Activated CD4-positive, alpha-beta T cell treated with anti-CD3 and anti-CD28 coated beads, Interleukin-2, Interleukin-6, amounts not matched to agents 100 ng/mL and 50 ng/mL, durations not matched to agents 16 hours and 8 hours (primary cell): ENCODE data around the gene THSD4.

Source experiments
- DNase-seq: peaks from one replicate; pipeline ENCODE4 v3.0.0-alpha.2; 2020

THSD4 gene

GRCh38 chr15:71777216-71777943, 662.1 kb downstream of the THSD4 start:
- no peak for DNase-seq

GRCh38 chr15:71779073-71779797, 664.0 kb downstream of the THSD4 start:
- DNase-seq, result no peak

GRCh38 chr15:71780115-71780976, 665.1 kb downstream of the THSD4 start:
- peak; percentile 72 for DNase-seq

DNA sequence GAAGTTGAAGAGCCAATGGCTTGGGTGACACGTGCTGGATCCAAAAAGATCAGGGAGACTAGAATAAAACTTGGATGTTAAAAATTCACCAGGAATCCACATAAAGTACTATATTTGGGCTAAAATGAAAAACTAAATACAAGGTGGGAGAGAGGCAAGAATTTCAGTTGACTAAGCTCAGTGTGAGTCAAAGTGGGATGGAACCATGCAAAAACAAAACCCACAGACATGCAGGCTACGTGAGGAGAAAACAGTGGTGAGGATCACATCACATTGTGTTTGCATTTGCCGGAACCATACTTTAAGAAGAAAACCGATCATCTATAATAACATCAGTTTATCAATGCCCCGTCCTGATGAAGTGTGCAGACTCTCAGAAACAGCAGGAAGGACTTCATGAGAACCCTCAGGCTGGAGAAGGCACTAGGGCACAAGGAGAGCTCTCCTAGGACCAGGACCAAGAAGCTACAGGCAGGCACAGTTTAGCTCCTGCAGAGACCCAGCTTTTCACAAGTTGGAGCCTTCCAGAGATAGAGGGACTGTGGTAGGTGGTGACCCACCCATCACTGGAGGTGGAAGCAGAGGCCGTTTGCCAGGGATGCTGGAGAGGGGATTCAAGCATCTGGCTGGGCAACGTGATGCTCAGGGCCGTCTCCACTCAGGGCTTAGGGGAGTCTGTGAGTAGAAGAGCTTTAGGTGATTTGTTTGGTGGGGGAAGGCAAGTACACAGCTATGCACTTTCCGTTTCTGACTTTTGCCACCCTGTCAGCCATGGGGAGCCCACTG, 666.1 kb downstream of the THSD4 start:
- peak; percentile 77 for DNase-seq

DNA sequence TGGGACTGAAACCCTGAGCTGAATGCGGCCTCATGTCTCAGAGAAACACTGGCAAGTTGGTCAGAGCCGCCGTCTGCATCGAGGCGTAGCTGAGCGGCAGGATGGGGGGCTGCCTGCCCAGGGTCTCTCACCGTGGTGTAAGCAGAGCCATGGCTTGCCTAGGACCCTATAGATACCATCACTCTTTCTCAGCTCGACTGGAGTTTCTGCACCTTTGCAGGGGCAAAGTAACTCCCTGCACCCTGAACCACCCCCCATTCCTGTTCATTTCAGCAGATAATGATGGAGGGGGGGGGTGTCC, 666.6 kb downstream of the THSD4 start:
- DNase-seq, result no peak

- DNase-seq, result no peak
Observed at GRCh38 chr15:71782422-71783165, 667.3 kb downstream of the THSD4 start.

DNA sequence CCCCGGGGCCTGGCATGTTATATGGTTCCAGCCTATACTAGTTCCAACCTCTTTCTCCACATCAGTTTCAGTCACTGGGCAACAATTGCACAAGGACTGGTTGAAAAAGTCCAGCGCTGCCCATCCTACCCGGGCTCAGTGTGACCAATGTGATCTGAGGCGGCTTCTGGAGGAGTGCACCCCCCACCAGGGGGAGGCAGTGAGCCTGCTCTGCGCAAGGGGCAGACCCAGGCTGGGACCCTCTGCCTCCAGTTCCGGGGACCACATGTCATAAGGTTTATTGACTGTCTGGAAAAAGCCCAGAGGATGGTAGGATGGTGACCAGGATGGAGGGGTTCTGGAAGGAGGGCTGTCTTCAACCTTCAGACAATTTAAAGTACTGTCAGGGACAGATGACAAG, 669.4 kb downstream of the THSD4 start:
- DNase-seq, result peak; percentile 31

DNA sequence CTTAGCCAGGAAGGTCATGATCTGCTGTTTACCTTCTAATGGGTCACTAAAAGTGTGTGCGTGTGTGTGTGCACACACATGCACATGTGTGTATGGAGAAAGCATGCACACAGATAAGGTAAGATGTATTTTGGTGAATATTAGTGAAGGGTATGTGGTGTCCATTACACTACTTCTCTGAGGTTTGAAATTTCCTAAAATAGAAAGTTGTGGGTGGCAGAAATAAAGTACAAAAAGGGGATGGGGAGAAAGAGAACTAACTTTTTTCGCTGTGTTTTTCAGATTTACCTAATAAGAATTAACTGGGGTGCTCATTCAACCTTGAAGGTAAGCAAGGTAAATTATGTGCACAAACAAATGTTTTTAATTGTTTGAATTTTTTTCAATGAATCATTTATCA, 670.7 kb downstream of the THSD4 start:
- DNase-seq, result no peak

DNA sequence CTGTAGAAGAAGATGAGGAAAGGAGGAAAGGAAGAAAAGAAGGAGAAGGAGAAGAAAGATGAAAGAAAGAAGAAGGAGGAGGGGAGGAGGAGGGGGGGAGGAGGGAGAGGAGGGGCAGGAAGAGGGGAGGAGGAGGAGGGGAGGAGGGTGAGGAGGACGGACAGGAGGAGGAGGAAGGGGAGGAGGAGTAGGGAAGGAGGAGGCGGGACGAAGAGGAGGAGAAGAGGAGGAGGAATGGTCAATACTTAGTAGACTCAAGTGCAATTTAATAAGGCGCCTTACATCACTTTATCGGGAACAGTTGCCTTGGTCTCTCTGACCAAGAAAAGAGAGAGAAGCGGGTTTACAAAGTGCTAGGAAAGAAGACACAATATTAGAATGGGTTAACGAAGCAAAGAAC, 671.4 kb downstream of the THSD4 start:
- no peak for DNase-seq

GRCh38 chr15:71788646-71789579, 673.6 kb downstream of the THSD4 start:
- no peak for DNase-seq

DNA sequence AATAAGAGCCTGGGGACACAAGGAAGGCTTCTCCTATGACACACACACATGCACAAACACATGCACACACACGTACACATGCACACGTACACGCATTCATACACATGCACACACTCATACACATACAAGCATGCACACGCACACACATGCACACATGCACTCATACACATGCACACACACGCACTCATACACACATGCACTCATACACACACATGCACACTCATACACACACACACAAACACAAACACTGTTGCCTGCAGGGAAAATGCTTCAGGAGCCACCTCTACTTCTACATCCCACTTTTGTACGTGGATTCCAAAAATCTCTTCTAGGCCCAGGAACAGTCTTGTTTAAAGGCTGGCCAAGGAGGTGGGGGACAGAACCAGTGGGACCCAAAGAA, 674.3 kb downstream of the THSD4 start:
- no peak for DNase-seq

DNA sequence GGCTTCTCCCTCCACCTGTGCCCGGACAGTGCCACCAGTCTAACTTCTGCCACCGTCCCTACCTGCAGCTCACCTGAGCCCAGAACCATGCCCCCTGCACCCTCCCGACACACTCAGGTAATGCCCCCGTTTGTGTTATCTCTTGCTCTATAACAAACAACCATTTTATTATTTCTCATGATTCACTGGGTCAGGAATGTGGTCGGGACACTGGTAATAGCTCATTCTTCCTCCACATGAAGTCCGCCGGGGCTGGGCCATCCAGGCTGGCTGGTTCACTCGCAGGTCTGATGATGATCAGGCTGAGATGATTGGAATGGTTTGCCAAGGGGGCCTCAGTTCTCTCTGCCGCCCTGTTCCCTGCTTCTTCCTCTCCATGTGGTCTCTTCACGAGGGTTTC, 674.8 kb downstream of the THSD4 start:
- DNase-seq, result no peak

DNA sequence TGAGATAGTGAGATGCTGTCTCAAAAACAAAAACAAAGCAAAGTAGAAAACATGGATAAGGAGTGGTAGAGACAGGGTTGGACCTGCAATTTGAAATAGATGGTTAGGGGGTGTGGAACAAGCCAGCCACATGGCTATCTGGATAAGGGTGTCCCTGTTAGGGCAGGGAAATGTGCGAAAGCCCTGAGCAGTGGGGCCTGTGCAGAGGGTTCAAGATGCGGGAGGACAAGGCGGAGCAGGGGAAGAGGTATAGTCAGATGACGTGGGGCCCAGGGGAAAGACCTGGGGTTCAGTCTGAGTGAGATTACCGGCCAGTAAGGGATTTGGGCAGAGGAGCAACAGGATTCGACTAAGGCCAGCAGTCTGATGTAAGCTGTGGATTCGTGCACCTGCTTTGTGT, 676.7 kb downstream of the THSD4 start:
- no peak for DNase-seq

- DNase-seq, result no peak
Observed at GRCh38 chr15:71792521-71792920, 677.2 kb downstream of the THSD4 start.

DNA sequence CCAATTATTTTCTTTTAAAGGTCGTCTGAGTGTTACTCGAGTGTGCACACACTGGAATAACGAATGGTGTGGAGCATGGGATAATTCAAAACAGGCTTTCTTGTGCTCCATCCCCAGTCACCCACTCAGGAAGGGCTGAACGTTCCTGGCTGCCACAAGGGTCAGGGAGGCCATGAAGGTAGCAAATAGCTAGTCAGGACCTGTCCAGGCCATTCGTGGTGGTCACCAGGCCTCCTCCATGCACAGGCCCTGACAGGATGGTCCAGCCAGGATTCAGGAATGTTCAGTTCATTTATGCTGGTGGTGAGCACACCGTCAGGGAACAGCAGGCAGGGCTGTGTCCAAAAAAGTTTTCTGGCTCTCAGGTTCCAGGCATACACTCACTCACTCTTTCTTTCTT, 683.4 kb downstream of the THSD4 start:
- no peak for DNase-seq

- DNase-seq, result no peak
Observed at GRCh38 chr15:71800190-71800589, 684.9 kb downstream of the THSD4 start.

DNA sequence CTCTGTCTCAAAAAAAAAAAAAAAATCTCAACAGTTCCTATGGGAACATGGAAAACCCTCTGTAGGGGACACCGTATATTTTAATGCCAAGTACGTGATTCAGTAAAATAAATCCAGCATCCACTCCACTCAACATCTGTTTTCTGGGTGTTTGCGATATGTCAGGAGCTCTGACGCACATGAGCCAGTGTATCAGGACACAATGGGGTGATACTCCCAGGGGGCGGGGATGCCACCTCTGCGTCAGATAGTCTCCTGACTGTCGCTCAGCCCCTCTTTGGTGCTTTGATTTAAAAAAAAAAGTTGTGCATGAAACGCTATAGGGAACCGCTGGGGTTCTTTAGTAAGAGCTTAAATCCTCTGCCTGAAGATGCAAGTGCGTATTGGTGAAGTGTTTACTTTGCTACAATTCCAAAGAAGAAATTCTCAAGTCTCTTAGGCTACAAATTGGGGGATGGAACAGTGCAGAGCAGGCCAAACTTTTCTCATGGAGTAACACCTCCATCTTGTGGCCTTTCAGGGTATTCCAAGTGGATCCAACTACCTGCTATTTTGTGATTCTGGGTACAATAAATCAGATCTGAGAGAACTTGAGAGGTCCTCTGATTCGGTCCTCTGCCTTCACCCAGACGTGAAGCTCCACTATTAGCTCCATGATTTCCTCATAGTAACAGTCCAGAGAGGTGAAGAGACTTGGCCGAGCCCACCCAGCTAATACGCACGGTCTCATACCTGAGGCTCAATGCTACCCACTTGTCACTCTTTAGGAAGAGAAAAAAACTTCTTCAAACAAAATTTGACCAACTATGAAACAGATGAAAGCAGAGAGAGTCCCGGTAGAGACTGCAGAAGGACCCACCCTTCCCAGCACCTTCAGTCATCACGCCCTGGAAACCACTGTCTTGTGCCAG, 685.8 kb downstream of the THSD4 start:
- DNase-seq, result peak; percentile 61

DNA sequence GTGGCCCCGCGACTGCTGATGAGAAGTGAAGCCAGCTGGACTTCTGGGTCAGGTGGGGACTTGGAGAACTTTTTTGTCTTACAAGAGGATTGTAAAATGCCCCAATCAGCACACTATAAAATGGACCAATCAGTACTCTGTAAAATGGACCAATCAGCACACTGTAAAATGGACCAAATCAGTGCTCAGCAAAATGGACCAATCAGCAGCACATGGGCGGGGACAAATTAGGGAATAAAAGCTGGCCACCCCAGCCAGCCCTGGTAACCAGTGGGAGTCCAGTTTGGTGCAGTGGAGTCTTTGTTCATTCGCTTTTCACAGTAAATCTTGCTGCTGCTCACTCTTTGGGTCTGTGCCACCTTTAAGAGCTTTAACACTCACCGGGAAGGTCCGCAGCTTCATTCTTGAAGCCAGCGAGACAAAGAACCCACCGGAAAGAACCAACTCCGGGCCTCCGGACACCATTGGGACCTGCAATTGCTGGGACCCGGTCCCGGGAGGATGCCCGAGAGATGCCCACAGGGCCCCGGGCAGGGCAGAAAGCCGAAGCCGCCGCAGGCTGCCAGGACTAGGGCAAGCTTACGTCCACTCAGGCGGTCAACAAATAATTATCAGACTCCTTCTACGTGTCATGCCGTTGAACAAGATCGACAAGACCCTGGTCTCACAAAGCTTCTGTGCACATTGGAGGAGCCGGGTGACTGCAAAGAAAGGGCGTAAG, 686.8 kb downstream of the THSD4 start:
- DNase-seq, result no peak

- DNase-seq, result peak; percentile 55
Observed at GRCh38 chr15:71802770-71803169, 687.5 kb downstream of the THSD4 start.
